ENCODE data around the gene AQP1.

Gene AQP1

GRCh38 chr7:30864101-30864500 lies 47.6 kb upstream of the AQP1 start:
- Histone ChIP-seq H4K20me1 (ENCODE audit: insufficient read depth, low read length) (no peaks in the 10 kb centered on the region), H3K4me3 (ENCODE audit: low read depth in 1 of 2, low read length in 2 of 2) (no peak overlapping the region), H3K79me2 (ENCODE audit: insufficient read depth, low read length) (no peaks in the 10 kb centered on the region), H3K36me3 (ENCODE audit: insufficient read depth, low read length) (no peaks in the 10 kb centered on the region), H3K9me3 (ENCODE audit: insufficient read depth, low read length, severe bottlenecking) (no peaks in the 10 kb centered on the region), H2AFZ (ENCODE audit: low read depth, low read length) (no peak overlapping the region), H3K27me3 (ENCODE audit: insufficient read depth, low read length, poor library complexity) (no peaks in the 10 kb centered on the region), H3K4me2 (ENCODE audit: insufficient read depth, low read length) (no peak overlapping the region), H3K4me1 (ENCODE audit: insufficient read depth, low read length) (no peaks in the 10 kb centered on the region), H3K27ac (ENCODE audit: low read length) (no peak overlapping the region), H3K9ac (ENCODE audit: low read depth, low read length) (no peak overlapping the region)
- ATAC-seq (ENCODE audit: insufficient read depth, low read depth), result no peak
- DNase-seq, result no peak
- no peak for TF ChIP-seq EZH2 (IDR thresholded peaks at IDR 0.05; ENCODE audit: borderline replicate concordance, low read depth, low read length, severe bottlenecking)
- TF ChIP-seq, protein P1, sequence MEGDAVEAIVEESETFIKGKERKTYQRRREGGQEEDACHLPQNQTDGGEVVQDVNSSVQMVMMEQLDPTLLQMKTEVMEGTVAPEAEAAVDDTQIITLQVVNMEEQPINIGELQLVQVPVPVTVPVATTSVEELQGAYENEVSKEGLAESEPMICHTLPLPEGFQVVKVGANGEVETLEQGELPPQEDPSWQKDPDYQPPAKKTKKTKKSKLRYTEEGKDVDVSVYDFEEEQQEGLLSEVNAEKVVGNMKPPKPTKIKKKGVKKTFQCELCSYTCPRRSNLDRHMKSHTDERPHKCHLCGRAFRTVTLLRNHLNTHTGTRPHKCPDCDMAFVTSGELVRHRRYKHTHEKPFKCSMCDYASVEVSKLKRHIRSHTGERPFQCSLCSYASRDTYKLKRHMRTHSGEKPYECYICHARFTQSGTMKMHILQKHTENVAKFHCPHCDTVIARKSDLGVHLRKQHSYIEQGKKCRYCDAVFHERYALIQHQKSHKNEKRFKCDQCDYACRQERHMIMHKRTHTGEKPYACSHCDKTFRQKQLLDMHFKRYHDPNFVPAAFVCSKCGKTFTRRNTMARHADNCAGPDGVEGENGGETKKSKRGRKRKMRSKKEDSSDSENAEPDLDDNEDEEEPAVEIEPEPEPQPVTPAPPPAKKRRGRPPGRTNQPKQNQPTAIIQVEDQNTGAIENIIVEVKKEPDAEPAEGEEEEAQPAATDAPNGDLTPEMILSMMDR (IDR thresholded peaks at IDR 0.05; ENCODE audit: borderline replicate concordance, extremely low read depth, low read length, poor library complexity, severe bottlenecking), result no peak

GRCh38 chr7:30865076-30865475 lies 46.6 kb upstream of the AQP1 start:
- no peak for DNase-seq
- Histone ChIP-seq H3K36me3 (ENCODE audit: insufficient read depth, low read length) (no peaks in the 10 kb centered on the region), H3K4me1 (ENCODE audit: insufficient read depth, low read length) (no peaks in the 10 kb centered on the region), H3K4me3 (ENCODE audit: low read depth in 1 of 2, low read length in 2 of 2) (no peak overlapping the region), H3K4me2 (ENCODE audit: insufficient read depth, low read length) (no peak overlapping the region), H3K79me2 (ENCODE audit: insufficient read depth, low read length) (no peaks in the 10 kb centered on the region), H3K9me3 (ENCODE audit: insufficient read depth, low read length, severe bottlenecking) (no peaks in the 10 kb centered on the region), H2AFZ (ENCODE audit: low read depth, low read length) (no peak overlapping the region), H3K27ac (ENCODE audit: low read length) (no peak overlapping the region), H3K27me3 (ENCODE audit: insufficient read depth, low read length, poor library complexity) (no peaks in the 10 kb centered on the region), H4K20me1 (ENCODE audit: insufficient read depth, low read length) (no peaks in the 10 kb centered on the region), H3K9ac (ENCODE audit: low read depth, low read length) (no peak overlapping the region)
- ATAC-seq (ENCODE audit: insufficient read depth, low read depth), result no peak
- TF ChIP-seq, protein P1 (IDR thresholded peaks at IDR 0.05; ENCODE audit: borderline replicate concordance, extremely low read depth, low read length, poor library complexity, severe bottlenecking), result no peak
- no peak for TF ChIP-seq EZH2 (IDR thresholded peaks at IDR 0.05; ENCODE audit: borderline replicate concordance, low read depth, low read length, severe bottlenecking)

DNA sequence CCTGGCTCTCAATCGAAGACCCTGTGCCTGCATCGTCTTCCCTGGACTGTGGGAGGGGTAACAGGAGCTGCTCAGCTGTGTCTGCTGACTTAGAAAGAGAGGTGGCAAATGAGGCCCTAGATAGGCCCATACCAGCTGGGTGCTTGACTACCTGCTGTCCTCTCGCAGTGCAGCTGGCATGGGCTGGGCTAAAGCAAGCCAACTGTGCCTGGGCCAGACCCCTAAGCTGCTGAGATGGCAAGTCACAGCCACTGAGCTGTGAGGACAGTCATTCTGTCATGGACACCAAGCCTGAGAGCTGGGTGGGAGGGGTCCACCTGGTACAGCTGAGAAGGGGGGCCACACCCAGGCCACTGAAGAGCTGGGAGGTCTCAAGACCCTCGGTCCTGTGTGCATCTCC lies 45.8 kb upstream of the AQP1 start:
- no peaks in the 10 kb centered on the region for H4K20me1 ChIP-seq (ENCODE audit: insufficient read depth, low read length)
- no peaks in the 10 kb centered on the region for H3K36me3 ChIP-seq (ENCODE audit: insufficient read depth, low read length)
- H3K27ac ChIP-seq (ENCODE audit: low read length), result no peak overlapping the region
- no peak overlapping the region for H3K9ac ChIP-seq (ENCODE audit: low read depth, low read length)
- DNase-seq (no peak), ATAC-seq (ENCODE audit: insufficient read depth, low read depth) (no peak)
- no peaks in the 10 kb centered on the region for H3K79me2 ChIP-seq (ENCODE audit: insufficient read depth, low read length)
- H3K27me3 ChIP-seq (ENCODE audit: insufficient read depth, low read length, poor library complexity), result no peaks in the 10 kb centered on the region
- no peaks in the 10 kb centered on the region for H3K9me3 ChIP-seq (ENCODE audit: insufficient read depth, low read length, severe bottlenecking)
- H3K4me1 ChIP-seq (ENCODE audit: insufficient read depth, low read length), result no peaks in the 10 kb centered on the region
- no peak overlapping the region for H3K4me2 ChIP-seq (ENCODE audit: insufficient read depth, low read length)
- no peak overlapping the region for H3K4me3 ChIP-seq (ENCODE audit: low read depth in 1 of 2, low read length in 2 of 2)
- TF ChIP-seq, protein P1 (IDR thresholded peaks at IDR 0.05; ENCODE audit: borderline replicate concordance, extremely low read depth, low read length, poor library complexity, severe bottlenecking), result no peak
- TF ChIP-seq EZH2 (IDR thresholded peaks at IDR 0.05; ENCODE audit: borderline replicate concordance, low read depth, low read length, severe bottlenecking), result no peak
- H2AFZ ChIP-seq (ENCODE audit: low read depth, low read length), result no peak overlapping the region

DNA sequence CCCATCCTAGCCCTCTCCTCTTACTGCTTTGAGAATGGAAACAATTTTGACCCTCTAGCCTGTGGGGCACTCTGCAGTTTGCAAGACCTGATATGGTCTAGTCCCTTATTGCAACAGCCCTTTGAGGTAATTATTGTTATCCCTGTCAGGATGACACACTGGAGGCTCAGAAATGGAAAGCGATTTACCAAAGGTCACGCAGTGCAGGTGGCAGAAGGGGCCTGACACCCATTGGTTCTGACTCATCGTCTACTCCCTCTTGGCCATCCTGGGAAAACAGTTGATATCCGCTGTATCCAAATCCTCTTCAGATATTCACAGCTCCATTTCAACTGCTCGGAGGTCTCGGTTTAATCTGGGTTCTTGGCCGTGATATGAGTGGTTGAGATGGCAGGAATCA lies 44.7 kb upstream of the AQP1 start:
- Histone ChIP-seq H3K9me3 (ENCODE audit: insufficient read depth, low read length, severe bottlenecking) (no peaks in the 10 kb centered on the region), H3K27me3 (ENCODE audit: insufficient read depth, low read length, poor library complexity) (no peaks in the 10 kb centered on the region), H3K9ac (ENCODE audit: low read depth, low read length) (no peak overlapping the region), H2AFZ (ENCODE audit: low read depth, low read length) (no peak overlapping the region), H3K4me2 (ENCODE audit: insufficient read depth, low read length) (no peak overlapping the region), H3K4me3 (ENCODE audit: low read depth in 1 of 2, low read length in 2 of 2) (no peak overlapping the region), H4K20me1 (ENCODE audit: insufficient read depth, low read length) (no peaks in the 10 kb centered on the region), H3K4me1 (ENCODE audit: insufficient read depth, low read length) (no peaks in the 10 kb centered on the region), H3K79me2 (ENCODE audit: insufficient read depth, low read length) (no peaks in the 10 kb centered on the region), H3K36me3 (ENCODE audit: insufficient read depth, low read length) (no peaks in the 10 kb centered on the region), H3K27ac (ENCODE audit: low read length) (no peak overlapping the region)
- TF ChIP-seq EZH2 (IDR thresholded peaks at IDR 0.05; ENCODE audit: borderline replicate concordance, low read depth, low read length, severe bottlenecking), result no peak
- TF ChIP-seq, protein P1 (IDR thresholded peaks at IDR 0.05; ENCODE audit: borderline replicate concordance, extremely low read depth, low read length, poor library complexity, severe bottlenecking), result no peak
- DNase-seq, result no peak
- no peak for ATAC-seq (ENCODE audit: insufficient read depth, low read depth)

Data from DND-41 (cell line).